GM19035 (cell line): ENCODE data around the gene CALM3.
"Not testable (repeated sequence)": the region's sequence is repeated elsewhere in the genome, so short reads cannot be mapped to it uniquely, and the experiment has no call there.

Experiments
- ATAC-seq: cut with Tn5 transposase; IDR thresholded peaks from one replicate; pipeline ENCODE4 v1.9.1; 2021; ENCODE audit not compliant: unreplicated experiment

CALM3 gene

GRCh38 chr19:46614114-46614722 lies 13.1 kb downstream of the CALM3 start:
- ATAC-seq = no peak

- no peak for ATAC-seq
These were observed 14.8 kb downstream of the CALM3 start for GRCh38 chr19:46615966-46616365.

GRCh38 chr19:46616631-46617322 lies 15.6 kb downstream of the CALM3 start:
- ATAC-seq = no peak

- ATAC-seq = no peak
These were observed 16.5 kb downstream of the CALM3 start for GRCh38 chr19:46617601-46618000.

- ATAC-seq = no peak
These were observed 17.6 kb downstream of the CALM3 start for GRCh38 chr19:46618670-46619231.

GRCh38 chr19:46620267-46620666 lies 19.1 kb downstream of the CALM3 start:
- ATAC-seq = no peak

- no peak for ATAC-seq
These were observed 19.6 kb downstream of the CALM3 start for GRCh38 chr19:46620716-46621115.

GRCh38 chr19:46621191-46622117 lies 20.3 kb downstream of the CALM3 start:
- no peak for ATAC-seq

GRCh38 chr19:46622118-46622446 lies 21.0 kb downstream of the CALM3 start:
- ATAC-seq = no peak

- no peak for ATAC-seq
These were observed 22.9 kb downstream of the CALM3 start for GRCh38 chr19:46623915-46624502.

GRCh38 chr19:46624958-46625661 lies 24.0 kb downstream of the CALM3 start, which contains the start of gene PTGIR:
PTGIR (minus strand) TSS chr19:46625089; CDS start chr19:46624225, 864 bp downstream.
- no peak for ATAC-seq

- no peak for ATAC-seq
These were observed 24.6 kb downstream of the CALM3 start for GRCh38 chr19:46625731-46626130.

GRCh38 chr19:46626446-46626845 lies 25.3 kb downstream of the CALM3 start:
- ATAC-seq = no peak

GRCh38 chr19:46628970-46629369 lies 27.8 kb downstream of the CALM3 start:
- ATAC-seq = not testable (repeated sequence)

GRCh38 chr19:46629546-46630025 lies 28.5 kb downstream of the CALM3 start:
- ATAC-seq = no peak

- ATAC-seq = no peak
These were observed 29.6 kb downstream of the CALM3 start for GRCh38 chr19:46630586-46631205.

GRCh38 chr19:46631481-46631880 lies 30.4 kb downstream of the CALM3 start:
- no peak for ATAC-seq

- ATAC-seq = no peak
These were observed 32.0 kb downstream of the CALM3 start for GRCh38 chr19:46633130-46633529.

GRCh38 chr19:46634045-46634655 lies 33.0 kb downstream of the CALM3 start:
- ATAC-seq = peak; percentile 69
